HepG2 (cell line): ENCODE results near the gene RPS2. TPM values are rescaled to one million over a fixed set of nuclear protein-coding genes. Genes with fewer than 3 reads are reported as not detected.

Source experiments
- ATF7 ChIP-seq, 2 experiments: fragments of 450-650 bp in 1 of 2; sonication (generic) in 1 of 2; formaldehyde crosslinking in 1 of 2; IDR thresholded peaks; 2 replicates each; pipeline versions ENCODE4 v1.4.0 to v1.6.1; 2016 to 2020; ENCODE audit warnings: antibody characterized with exemption in 1 of 2, mild to moderate bottlenecking in 1 of 2, missing genetic modification reagents in 1 of 2
- CC2D1A ChIP-seq: sonication (generic); formaldehyde crosslinking; IDR thresholded peaks from 2 replicates; pipeline ENCODE4 v1.8.1; 2023; ENCODE audit warnings: mild to moderate bottlenecking, missing genetic modification reagents
- CTCF ChIP-seq: sonication (generic); formaldehyde crosslinking; IDR thresholded peaks from 2 replicates; pipeline ENCODE4 v1.5.0; 2020; ENCODE audit warnings: mild to moderate bottlenecking, missing genetic modification reagents, moderate library complexity
- NFIB ChIP-seq: sonication (generic); formaldehyde crosslinking; IDR thresholded peaks from 2 replicates; pipeline ENCODE4 v1.9.0; 2021; ENCODE audit warnings: missing genetic modification reagents, mild to moderate bottlenecking, borderline replicate concordance
- ZMYM4 ChIP-seq: sonication (generic); formaldehyde crosslinking; IDR thresholded peaks from 2 replicates; pipeline ENCODE4 v1.8.1; 2023; ENCODE audit warnings: mild to moderate bottlenecking, missing genetic modification reagents
- ZNF264 ChIP-seq: sonication (generic); formaldehyde crosslinking; IDR thresholded peaks from 2 replicates; pipeline ENCODE4 v1.4.0; 2020; ENCODE audit warnings: missing genetic modification reagents
- ZNF333 ChIP-seq: sonication (generic); formaldehyde crosslinking; IDR thresholded peaks from 2 replicates; pipeline ENCODE4 v1.4.0; 2020; ENCODE audit warnings: mild to moderate bottlenecking, missing genetic modification reagents, borderline replicate concordance
- ZNF564 ChIP-seq: sonication (generic); formaldehyde crosslinking; IDR thresholded peaks from 2 replicates; pipeline ENCODE4 v1.8.1; 2023; ENCODE audit warnings: mild to moderate bottlenecking, missing genetic modification reagents
- ZNF589 ChIP-seq: sonication (generic); formaldehyde crosslinking; conservative IDR thresholded peaks from 2 replicates; pipeline ENCODE4 v1.8.0; 2022; ENCODE audit warnings: mild to moderate bottlenecking, moderate library complexity, missing genetic modification reagents
- ZNF816 ChIP-seq: sonication (generic); formaldehyde crosslinking; IDR thresholded peaks from 2 replicates; pipeline ENCODE4 v1.8.0; 2022; ENCODE audit warnings: missing genetic modification reagents, mild to moderate bottlenecking, borderline replicate concordance
- polyA plus RNA-seq, 8 experiments: library from polyadenylated mRNA; depleted of rRNA in 3 of 8; stranded (reverse) in 7 of 8; unstranded in 1 of 8; fragments of >200 nt; fragmentation: Illumina TruSeq in 4 of 8; extraction: Trizol in 4 of 8; gene quantifications; 2 replicates each; pipeline versions ENCODE4 v1.2.1 to v1.2.3, GENCODE V29; 2011 to 2016; ENCODE audit warnings: low read depth in 4 of 8, missing spikeins in 1 of 8, mixed read lengths in 1 of 8; ENCODE audit not compliant: insufficient read depth in 1 of 8
- total RNA-seq, 5 experiments: library from RNA; depleted of rRNA; stranded (reverse); fragments of >200 nt; fragmentation: Illumina TruSeq; extraction: Trizol; gene quantifications; 2 replicates each; pipeline ENCODE4 v1.2.3, GENCODE V29; 2016; ENCODE audit warnings: low read depth in 1 of 5
- TF ChIP-seq, protein P1 (sequence below): sonication (generic); formaldehyde crosslinking; IDR thresholded peaks from 2 replicates; pipeline ENCODE4 v1.4.0; 2020; ENCODE audit warnings: mild to moderate bottlenecking, missing genetic modification reagents
- TF ChIP-seq, protein P2 (sequence below): sonication (generic); formaldehyde crosslinking; IDR thresholded peaks from 2 replicates; pipeline ENCODE4 v1.5.1; 2020; ENCODE audit warnings: missing genetic modification reagents, mild to moderate bottlenecking, borderline replicate concordance
- TF ChIP-seq, protein P3 (sequence below): sonication (generic); formaldehyde crosslinking; conservative IDR thresholded peaks from 2 replicates; pipeline ENCODE4 v1.4.0; 2020; ENCODE audit warnings: missing genetic modification reagents
- TF ChIP-seq, protein P4 (sequence below): sonication (generic); formaldehyde crosslinking; IDR thresholded peaks from 2 replicates; pipeline ENCODE4 v1.4.0; 2020; ENCODE audit warnings: missing genetic modification reagents, borderline replicate concordance

The RPS2 gene
- total and polyA plus RNA-seq, 2 of the 13 experiments (the other 11 are each of a cell fraction or from before 2014, with no cell fraction given) = 1,908 to 4,514 TPM

GRCh38 chr16:1933097-1933661, 31.4 kb downstream of the RPS2 start (continued):
- TF ChIP-seq, protein P1, sequence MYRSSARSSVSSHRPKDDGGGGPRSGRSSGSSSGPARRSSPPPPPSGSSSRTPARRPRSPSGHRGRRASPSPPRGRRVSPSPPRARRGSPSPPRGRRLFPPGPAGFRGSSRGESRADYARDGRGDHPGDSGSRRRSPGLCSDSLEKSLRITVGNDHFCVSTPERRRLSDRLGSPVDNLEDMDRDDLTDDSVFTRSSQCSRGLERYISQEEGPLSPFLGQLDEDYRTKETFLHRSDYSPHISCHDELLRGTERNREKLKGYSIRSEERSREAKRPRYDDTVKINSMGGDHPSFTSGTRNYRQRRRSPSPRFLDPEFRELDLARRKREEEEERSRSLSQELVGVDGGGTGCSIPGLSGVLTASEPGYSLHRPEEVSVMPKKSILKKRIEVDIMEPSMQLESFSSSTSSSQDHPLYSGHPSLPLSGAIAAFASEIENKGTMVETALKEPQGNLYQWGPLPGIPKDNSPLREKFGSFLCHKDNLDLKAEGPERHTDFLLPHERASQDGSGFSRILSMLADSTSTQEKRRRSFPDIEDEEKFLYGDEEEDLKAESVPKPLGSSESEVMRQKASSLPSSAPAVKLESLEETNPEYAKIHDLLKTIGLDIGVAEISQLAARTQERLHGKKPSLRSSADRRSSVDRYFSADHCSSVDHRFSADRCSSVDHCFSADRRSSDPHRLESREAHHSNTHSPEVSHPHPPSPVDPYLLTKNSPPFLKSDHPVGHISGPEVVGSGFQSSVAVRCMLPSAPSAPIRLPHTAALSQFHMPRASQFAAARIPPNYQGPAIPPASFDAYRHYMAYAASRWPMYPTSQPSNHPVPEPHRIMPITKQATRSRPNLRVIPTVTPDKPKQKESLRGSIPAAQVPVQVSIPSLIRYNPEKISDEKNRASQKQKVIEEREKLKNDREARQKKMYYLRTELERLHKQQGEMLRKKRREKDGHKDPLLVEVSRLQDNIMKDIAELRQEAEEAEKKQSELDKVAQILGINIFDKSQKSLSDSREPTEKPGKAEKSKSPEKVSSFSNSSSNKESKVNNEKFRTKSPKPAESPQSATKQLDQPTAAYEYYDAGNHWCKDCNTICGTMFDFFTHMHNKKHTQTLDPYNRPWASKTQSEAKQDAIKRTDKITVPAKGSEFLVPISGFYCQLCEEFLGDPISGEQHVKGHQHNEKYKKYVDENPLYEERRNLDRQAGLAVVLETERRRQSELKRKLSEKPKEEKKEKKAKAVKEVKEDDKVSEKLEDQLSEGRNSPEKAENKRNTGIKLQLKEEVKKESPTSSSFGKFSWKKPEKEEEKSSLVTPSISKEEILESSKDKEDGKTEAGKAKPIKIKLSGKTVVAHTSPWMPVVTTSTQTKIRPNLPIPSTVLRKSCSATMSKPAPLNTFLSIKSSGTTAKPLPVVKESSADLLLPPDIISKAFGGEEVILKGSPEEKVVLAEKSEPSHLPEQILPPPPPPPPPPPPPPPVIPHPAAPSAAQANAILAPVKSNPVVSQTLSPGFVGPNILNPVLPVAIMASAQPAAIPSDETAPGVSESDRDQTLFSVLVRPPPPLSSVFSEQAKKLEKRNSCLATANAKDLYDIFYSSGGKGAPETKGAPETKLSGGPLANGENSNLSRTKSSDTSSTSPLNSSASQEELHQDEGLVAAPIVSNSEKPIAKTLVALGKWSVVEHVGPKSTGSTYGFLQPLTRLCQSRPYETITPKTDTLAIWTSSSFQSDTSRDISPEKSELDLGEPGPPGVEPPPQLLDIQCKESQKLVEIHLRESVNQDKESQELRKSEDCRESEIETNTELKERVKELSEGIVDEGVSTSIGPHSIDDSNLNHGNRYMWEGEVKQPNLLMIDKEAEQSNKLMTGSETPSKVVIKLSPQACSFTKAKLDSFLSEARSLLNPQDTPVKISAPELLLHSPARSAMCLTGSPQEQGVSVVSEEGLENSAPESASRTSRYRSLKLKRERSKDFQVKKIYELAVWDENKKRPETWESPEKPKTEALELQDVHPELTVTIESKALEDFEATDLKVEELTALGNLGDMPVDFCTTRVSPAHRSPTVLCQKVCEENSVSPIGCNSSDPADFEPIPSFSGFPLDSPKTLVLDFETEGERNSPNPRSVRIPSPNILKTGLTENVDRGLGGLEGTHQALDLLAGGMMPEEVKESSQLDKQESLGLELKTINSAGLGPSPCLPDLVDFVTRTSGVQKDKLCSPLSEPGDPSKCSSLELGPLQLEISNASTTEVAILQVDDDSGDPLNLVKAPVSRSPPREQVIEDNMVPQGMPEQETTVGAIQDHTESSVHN (CRISPR knock-in tag) = no peak
- TF ChIP-seq CTCF = no peak; the same call in 1 of the 2 replicates
- peak; percentile 39; the same call in 1 of the 2 replicates for TF ChIP-seq ZNF589 (CRISPR knock-in tag)
- TF ChIP-seq ATF7 (IDR thresholded peaks at IDR 0.05) = no peak
- no peak for TF ChIP-seq ATF7 (CRISPR knock-in tag; IDR thresholded peaks at IDR 0.05)
- no peak for TF ChIP-seq NFIB
- no peak for TF ChIP-seq ZMYM4
- TF ChIP-seq ZNF333 (CRISPR knock-in tag) = no peak
- TF ChIP-seq ZNF264 = no peak
- TF ChIP-seq, protein P2, sequence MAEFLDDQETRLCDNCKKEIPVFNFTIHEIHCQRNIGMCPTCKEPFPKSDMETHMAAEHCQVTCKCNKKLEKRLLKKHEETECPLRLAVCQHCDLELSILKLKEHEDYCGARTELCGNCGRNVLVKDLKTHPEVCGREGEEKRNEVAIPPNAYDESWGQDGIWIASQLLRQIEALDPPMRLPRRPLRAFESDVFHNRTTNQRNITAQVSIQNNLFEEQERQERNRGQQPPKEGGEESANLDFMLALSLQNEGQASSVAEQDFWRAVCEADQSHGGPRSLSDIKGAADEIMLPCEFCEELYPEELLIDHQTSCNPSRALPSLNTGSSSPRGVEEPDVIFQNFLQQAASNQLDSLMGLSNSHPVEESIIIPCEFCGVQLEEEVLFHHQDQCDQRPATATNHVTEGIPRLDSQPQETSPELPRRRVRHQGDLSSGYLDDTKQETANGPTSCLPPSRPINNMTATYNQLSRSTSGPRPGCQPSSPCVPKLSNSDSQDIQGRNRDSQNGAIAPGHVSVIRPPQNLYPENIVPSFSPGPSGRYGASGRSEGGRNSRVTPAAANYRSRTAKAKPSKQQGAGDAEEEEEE (CRISPR knock-in tag) = no peak
- TF ChIP-seq, protein P3, sequence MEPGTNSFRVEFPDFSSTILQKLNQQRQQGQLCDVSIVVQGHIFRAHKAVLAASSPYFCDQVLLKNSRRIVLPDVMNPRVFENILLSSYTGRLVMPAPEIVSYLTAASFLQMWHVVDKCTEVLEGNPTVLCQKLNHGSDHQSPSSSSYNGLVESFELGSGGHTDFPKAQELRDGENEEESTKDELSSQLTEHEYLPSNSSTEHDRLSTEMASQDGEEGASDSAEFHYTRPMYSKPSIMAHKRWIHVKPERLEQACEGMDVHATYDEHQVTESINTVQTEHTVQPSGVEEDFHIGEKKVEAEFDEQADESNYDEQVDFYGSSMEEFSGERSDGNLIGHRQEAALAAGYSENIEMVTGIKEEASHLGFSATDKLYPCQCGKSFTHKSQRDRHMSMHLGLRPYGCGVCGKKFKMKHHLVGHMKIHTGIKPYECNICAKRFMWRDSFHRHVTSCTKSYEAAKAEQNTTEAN (CRISPR knock-in tag) = no peak
- TF ChIP-seq, protein P4, sequence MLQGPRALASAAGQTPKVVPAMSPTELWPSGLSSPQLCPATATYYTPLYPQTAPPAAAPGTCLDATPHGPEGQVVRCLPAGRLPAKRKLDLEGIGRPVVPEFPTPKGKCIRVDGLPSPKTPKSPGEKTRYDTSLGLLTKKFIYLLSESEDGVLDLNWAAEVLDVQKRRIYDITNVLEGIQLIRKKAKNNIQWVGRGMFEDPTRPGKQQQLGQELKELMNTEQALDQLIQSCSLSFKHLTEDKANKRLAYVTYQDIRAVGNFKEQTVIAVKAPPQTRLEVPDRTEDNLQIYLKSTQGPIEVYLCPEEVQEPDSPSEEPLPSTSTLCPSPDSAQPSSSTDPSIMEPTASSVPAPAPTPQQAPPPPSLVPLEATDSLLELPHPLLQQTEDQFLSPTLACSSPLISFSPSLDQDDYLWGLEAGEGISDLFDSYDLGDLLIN (CRISPR knock-in tag) = no peak
- TF ChIP-seq CC2D1A (CRISPR knock-in tag) = no peak
- TF ChIP-seq ZNF816 (CRISPR knock-in tag) = no peak
- no peak for TF ChIP-seq ZNF564 (CRISPR knock-in tag)
